AG04449 (cell line): ENCODE data around the gene SENP2.

Experiments
- CTCF ChIA-PET: fragments of 350-600 bp; formaldehyde crosslinking; extraction: SDS; loops from one replicate; lab custom pipeline; 2021; ENCODE audit warnings: antibody characterized with exemption; lab: Yijun Ruan, JAX
- POLR2A ChIA-PET: fragments of 400-600, 350-600 bp; formaldehyde crosslinking; extraction: SDS; loops from one replicate; lab custom pipeline; 2020; ENCODE audit warnings: antibody characterized with exemption, inconsistent platforms; lab: Yijun Ruan, JAX
- DNase-seq: peaks from one replicate; pipeline ENCODE4 v3.0.0-alpha.2; 2010; ENCODE audit warnings: low read depth, low spot score
- H3K4me3 ChIP-seq: 2 replicates; pipeline ENCODE4 v1.5.1; 2011; ENCODE audit warnings: low read depth, mild to moderate bottlenecking, control low read depth, low read length
- CTCF ChIP-seq: IDR thresholded peaks from one replicate; pipeline ENCODE4 v1.5.1; 2011; ENCODE audit warnings: mild to moderate bottlenecking, moderate library complexity, low read length, control low read depth, inconsistent platforms; ENCODE audit not compliant: insufficient read depth; ENCODE audit errors: missing control alignments

The SENP2 gene

GRCh38 chr3:185647134-185647879, 61.2 kb downstream of the SENP2 start:
- TF ChIP-seq CTCF, result no peak
- DNase-seq, result no peak
- CTCF ChIA-PET, result interaction anchor here (0.7 to 1.0 kb wide), 3 partner anchors 9 to 260 kb away, joined by 3 to 6 read pairs (median 4); no protein-coding TSS in a partner anchor
- no peak overlapping the region for H3K4me3 ChIP-seq
- POLR2A ChIA-PET, result no interaction called here

GRCh38 chr3:185647880-185648210, 61.8 kb downstream of the SENP2 start:
- no peak for DNase-seq
- H3K4me3 ChIP-seq, result no peak overlapping the region
- ChIA-PET POLR2A (no interaction called here), CTCF (interaction anchor here (0.7 to 1.0 kb wide), 4 partner anchors 8 to 260 kb away, joined by 3 to 6 read pairs (median 4); no protein-coding TSS in a partner anchor)
- no peak for TF ChIP-seq CTCF

- ChIA-PET POLR2A (interaction anchor here (0.6 kb wide), 1 partner anchor 71 kb away, joined by 4 read pairs; no protein-coding TSS in a partner anchor), CTCF (interaction anchor here (0.9 to 1.0 kb wide), 2 partner anchors 11 kb away, joined by 3 to 6 read pairs; no protein-coding TSS in a partner anchor)
- DNase-seq, result no peak
- TF ChIP-seq CTCF, result no peak
- H3K4me3 ChIP-seq, result no peak overlapping the region
Observed at GRCh38 chr3:185648396-185648795, 62.3 kb downstream of the SENP2 start.

- H3K4me3 ChIP-seq, result no peak overlapping the region
- no peak for TF ChIP-seq CTCF
- ChIA-PET CTCF (interaction anchor here (0.6 kb wide), 1 partner anchor 11 kb away, joined by 3 read pairs; no protein-coding TSS in a partner anchor), POLR2A (no interaction called here)
- no peak for DNase-seq
Observed at GRCh38 chr3:185649414-185649813, 63.3 kb downstream of the SENP2 start.

GRCh38 chr3:185651971-185652370, 65.9 kb downstream of the SENP2 start:
- CTCF ChIA-PET, result interaction anchor here (2.3 to 2.9 kb wide), 2 partner anchors 9 to 291 kb away, joined by 8 read pairs; no protein-coding TSS in a partner anchor
- POLR2A ChIA-PET, result no interaction called here
- no peak for DNase-seq
- H3K4me3 ChIP-seq, result no peak overlapping the region
- no peak for TF ChIP-seq CTCF
